Nephron progenitor cell (in vitro differentiated cells): Measurements from ENCODE around the gene EIPR1.

ENCODE experiments used
- DNase-seq: peaks from one replicate; pipeline ENCODE4 v3.0.0; 2021
- H3K27ac Mint-ChIP-seq: 2 replicates; pipeline ENCODE4 v1.8.0; 2021; ENCODE audit warnings: mild to moderate bottlenecking, moderate library complexity, mixed read lengths
- H3K27me3 Mint-ChIP-seq: 2 replicates; pipeline ENCODE4 v1.8.0; 2021; ENCODE audit warnings: mild to moderate bottlenecking, low read depth, mixed read lengths; ENCODE audit not compliant: poor library complexity
- H3K36me3 Mint-ChIP-seq: 2 replicates; pipeline ENCODE4 v1.8.0; 2021; ENCODE audit warnings: low read depth, mixed read lengths
- H3K4me1 Mint-ChIP-seq: 2 replicates; pipeline ENCODE4 v1.8.0; 2021; ENCODE audit warnings: mixed read lengths
- H3K4me3 Mint-ChIP-seq: 2 replicates; pipeline ENCODE4 v1.8.0; 2021; ENCODE audit warnings: mild to moderate bottlenecking, moderate library complexity, mixed read lengths
- H3K9me3 Mint-ChIP-seq: 2 replicates; pipeline ENCODE4 v1.8.0; 2021; ENCODE audit warnings: mild to moderate bottlenecking, moderate library complexity, mixed read lengths
- TF ChIP-seq, protein P1 (sequence below): fragments of 200-600 bp; sonication (generic); IDR thresholded peaks from 2 replicates; pipeline ENCODE4 v1.5.0; 2021; ENCODE audit warnings: antibody characterized with exemption

EIPR1 gene

DNA sequence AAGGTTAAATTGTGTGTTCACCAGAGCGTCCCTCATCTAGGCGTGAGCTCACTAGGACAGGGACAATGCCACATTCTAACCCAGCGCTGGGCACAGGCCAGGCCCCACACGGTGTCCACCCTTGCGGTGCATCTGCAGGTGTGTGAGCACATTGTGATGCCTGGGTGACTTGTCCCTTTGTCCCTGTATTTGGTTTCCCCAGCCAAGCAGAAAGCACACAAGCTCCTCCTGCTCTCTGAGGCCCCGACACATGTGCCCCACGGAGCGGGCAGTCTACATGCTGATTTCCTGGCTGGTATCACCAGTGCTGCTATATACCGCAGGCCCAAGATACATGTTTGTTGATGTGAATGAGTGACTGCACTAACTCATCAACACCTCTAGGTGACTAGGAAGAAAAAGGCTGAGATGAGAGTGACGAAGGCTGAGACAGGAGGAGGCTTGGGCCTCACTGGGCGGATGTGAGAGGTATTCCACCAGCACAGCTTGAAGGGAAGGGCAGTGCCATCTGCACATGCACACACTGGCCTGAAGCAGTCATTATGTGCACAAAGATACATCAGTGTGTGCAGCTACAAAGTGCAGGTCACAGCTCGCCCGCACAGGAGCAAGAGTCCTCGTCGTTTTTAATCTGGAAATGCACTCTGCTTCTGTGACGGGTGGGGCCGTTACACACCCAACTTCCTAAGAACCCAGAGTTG lies 205.9 kb downstream of the EIPR1 start:
- Mint-ChIP-seq H3K36me3 (peaks cover 40% of the 10 kb centered on the region), H3K4me3 (no peak overlapping the region), H3K27ac (no peak overlapping the region), H3K9me3 (no peaks in the 10 kb centered on the region), H3K27me3 (no peaks in the 10 kb centered on the region), H3K4me1 (peaks cover 81% of the 10 kb centered on the region)
- DNase-seq, result no peak
- TF ChIP-seq, protein P1, sequence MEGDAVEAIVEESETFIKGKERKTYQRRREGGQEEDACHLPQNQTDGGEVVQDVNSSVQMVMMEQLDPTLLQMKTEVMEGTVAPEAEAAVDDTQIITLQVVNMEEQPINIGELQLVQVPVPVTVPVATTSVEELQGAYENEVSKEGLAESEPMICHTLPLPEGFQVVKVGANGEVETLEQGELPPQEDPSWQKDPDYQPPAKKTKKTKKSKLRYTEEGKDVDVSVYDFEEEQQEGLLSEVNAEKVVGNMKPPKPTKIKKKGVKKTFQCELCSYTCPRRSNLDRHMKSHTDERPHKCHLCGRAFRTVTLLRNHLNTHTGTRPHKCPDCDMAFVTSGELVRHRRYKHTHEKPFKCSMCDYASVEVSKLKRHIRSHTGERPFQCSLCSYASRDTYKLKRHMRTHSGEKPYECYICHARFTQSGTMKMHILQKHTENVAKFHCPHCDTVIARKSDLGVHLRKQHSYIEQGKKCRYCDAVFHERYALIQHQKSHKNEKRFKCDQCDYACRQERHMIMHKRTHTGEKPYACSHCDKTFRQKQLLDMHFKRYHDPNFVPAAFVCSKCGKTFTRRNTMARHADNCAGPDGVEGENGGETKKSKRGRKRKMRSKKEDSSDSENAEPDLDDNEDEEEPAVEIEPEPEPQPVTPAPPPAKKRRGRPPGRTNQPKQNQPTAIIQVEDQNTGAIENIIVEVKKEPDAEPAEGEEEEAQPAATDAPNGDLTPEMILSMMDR, result no peak

DNA sequence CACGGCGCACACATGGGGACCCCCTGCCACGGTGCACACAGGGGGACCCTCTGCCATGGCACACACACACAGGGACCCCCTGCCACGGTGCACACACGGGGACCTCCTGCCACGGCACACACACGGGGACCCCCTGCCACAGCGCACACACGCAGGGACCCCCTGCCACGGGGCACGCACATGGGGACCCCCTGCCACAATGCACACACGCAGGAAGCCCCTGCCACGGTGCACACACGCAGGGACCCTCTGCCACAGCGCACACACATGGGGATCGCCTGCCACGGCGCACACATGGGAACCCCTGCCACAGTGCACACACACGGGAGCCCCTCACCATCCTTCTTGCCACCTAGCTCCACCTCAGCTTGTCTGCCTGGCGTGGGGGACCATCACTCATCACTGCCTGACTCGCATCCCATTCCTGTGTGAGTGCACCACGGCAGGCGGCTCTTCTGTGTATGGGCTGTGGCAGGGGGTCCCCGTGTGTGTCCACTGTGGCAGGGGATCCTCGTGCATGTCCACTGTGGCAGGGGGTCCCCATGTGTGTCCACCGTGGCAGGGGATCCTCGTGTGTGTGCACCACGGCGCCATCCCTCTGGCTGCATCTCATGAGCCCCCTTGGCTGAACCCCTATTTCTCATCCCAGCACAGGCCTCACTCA lies 206.7 kb downstream of the EIPR1 start:
- Mint-ChIP-seq H3K4me3 (no peak overlapping the region), H3K27ac (no peak overlapping the region), H3K9me3 (peaks cover 2% of the 10 kb centered on the region), H3K36me3 (peaks cover 48% of the 10 kb centered on the region), H3K27me3 (no peaks in the 10 kb centered on the region), H3K4me1 (peaks cover 86% of the 10 kb centered on the region)
- no peak for DNase-seq
- TF ChIP-seq, protein P1, result no peak

DNA sequence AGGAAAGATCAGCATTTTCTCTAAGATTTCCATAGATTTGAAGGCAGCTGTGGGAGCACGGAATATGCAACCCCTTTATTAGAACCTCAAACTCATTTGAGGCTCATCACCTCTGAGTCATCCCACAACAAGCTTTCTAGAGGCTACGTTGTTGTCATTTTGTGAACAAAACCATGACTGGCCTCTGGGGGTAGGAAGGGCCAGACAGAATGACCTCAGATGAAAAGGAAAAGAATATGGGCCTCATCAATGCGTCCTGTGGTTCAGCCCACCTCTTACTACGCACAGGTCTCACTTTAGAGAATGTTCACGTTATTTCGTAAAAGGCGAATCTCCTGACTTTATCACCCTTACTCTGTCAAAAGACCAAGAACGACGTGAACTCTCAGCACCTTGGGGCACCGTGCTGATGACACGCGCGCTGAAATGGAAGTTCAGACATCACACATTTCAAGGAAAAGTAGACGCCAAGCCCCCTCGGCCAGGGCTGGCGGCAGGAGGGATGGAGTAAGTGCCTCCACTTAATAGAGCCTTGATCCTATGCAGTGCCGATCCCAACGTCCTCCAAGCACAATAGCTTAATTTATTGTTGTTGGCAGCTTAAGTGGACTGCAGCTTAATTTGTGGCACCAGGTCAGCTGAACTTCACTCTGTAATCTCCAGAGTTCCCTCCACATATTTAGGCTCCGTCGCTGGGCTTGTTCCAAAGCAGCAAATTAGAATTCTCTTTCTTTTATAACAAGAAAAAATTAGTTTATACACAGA lies 208.3 kb downstream of the EIPR1 start:
- Mint-ChIP-seq H3K27ac (peak overlapping the region; percentile 90), H3K9me3 (peaks cover 19% of the 10 kb centered on the region), H3K4me1 (peaks cover 76% of the 10 kb centered on the region), H3K36me3 (peaks cover 65% of the 10 kb centered on the region), H3K4me3 (peak overlapping the region; percentile 26), H3K27me3 (no peaks in the 10 kb centered on the region)
- DNase-seq, result no peak
- TF ChIP-seq, protein P1, result no peak

DNA sequence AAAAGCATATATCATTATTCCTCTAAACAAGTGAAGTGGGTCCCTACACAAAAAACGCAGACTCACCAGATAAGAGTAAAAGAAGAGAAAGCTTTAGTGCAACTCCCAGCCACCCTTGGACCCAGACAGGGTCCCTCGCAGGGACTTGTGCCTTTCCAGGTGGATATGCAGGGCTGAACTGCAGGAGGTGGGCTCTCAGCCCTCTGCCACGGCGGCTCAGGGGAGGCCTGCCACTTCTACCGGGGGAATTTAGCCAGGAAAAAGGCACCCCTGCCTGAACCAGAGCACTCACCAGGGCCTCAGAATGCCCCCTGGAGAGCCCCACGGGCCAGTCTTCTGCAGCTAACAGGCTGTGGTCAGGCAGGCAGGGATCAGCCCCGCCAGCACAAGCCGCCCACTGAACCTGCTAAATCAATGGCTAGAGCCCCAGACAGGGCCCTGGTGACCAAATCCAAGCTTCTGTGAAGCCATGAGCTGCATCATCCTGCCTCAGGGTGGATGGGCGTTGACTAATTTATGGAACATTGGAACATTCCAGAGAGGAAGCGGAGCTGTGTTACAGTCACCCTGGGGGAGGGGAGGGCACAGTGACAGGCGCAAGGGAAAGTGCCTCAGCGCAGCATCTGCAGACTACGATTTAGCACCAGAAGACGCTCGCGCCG lies 209.3 kb downstream of the EIPR1 start:
- TF ChIP-seq, protein P1, result no peak
- H3K27me3 Mint-ChIP-seq, result no peaks in the 10 kb centered on the region
- peaks cover 68% of the 10 kb centered on the region for H3K36me3 Mint-ChIP-seq
- H3K4me3 Mint-ChIP-seq, result peak overlapping the region; percentile 26
- peak overlapping the region; percentile 90 for H3K27ac Mint-ChIP-seq
- peak; percentile 40 for DNase-seq
- H3K4me1 Mint-ChIP-seq, result peaks cover 68% of the 10 kb centered on the region
- H3K9me3 Mint-ChIP-seq, result peaks cover 28% of the 10 kb centered on the region

DNA sequence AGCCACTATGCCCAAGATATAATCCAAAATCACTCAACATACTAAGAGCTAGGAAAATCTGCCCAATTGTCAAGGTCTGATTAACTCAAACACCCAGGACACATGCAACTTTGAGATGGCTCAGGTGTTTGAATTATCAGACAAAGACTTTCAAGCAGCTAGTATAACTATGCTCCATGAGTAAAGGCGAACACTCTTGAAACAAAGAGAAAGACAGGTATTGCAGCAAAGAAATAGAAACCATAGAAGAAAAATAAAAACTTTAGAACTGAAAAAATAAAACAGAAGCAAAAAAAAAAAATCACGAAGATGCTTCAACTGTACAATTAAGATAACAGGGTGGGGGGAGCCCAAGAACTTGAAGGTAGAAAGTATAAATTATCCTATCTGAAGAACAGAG lies 214.2 kb downstream of the EIPR1 start:
- TF ChIP-seq, protein P1, result no peak
- H3K27ac Mint-ChIP-seq, result no peak overlapping the region

More for the DNA sequence above, 214.2 kb downstream of the EIPR1 start:
- no peak overlapping the region for H3K4me3 Mint-ChIP-seq
- peaks cover 89% of the 10 kb centered on the region for H3K36me3 Mint-ChIP-seq
- H3K4me1 Mint-ChIP-seq, result peaks cover 37% of the 10 kb centered on the region
- no peaks in the 10 kb centered on the region for H3K27me3 Mint-ChIP-seq
- DNase-seq, result no peak
- peaks cover 54% of the 10 kb centered on the region for H3K9me3 Mint-ChIP-seq
